ENCODE measurements around the gene ERG. TPM values are rescaled to one million over a fixed set of nuclear protein-coding genes. Genes with fewer than 3 reads are reported as not detected.

The ERG gene
- total and polyA plus RNA-seq, 4 donors, result 3.3 to 6.0 (median 4.1) TPM

GRCh38 chr21:38491536-38491935, 6.7 kb downstream of the ERG start:
- no peaks in the 10 kb centered on the region for H3K9me3 ChIP-seq (ENCODE audit: control insufficient read depth in 4 of 4, low read length in 3 of 4)
- no peaks in the 10 kb centered on the region for H3K4me1 ChIP-seq (ENCODE audit: control insufficient read depth in 4 of 4, insufficient read depth in 4 of 4, low read length in 3 of 4)
- DNase-seq (ENCODE audit: low spot score), result no peak
- H3K36me3 ChIP-seq (ENCODE audit: control insufficient read depth in 4 of 4, insufficient read depth in 3 of 4, low read depth in 1 of 4, low read length in 3 of 4), result peaks cover 0 to 2% (median 0%) of the 10 kb centered on the region in 4 donors
- H3K27me3 ChIP-seq (ENCODE audit: control insufficient read depth in 4 of 4, insufficient read depth in 4 of 4, low read length in 3 of 4), result peaks cover 0 to 8% (median 3%) of the 10 kb centered on the region in 4 donors
- H3K9ac ChIP-seq (ENCODE audit: low read depth in 1 of 2, low read length in 2 of 2), result no peak overlapping the region
- peak overlapping the region in 1 of 2 donors; percentile 5 for H3K27ac ChIP-seq (ENCODE audit: low read depth in 1 of 2, low read length in 2 of 2)
- no peak overlapping the region for H3K4me3 ChIP-seq (ENCODE audit: low read depth in 1 of 3, low read length in 3 of 3)
- WGBS, result 70% methylated on average over 5 of the region's 5 CpGs
- TF ChIP-seq NR2F2 (IDR thresholded peaks at IDR 0.05), result peak; percentile 90
- no peak for TF ChIP-seq JUND (IDR thresholded peaks at IDR 0.05)
- no peak for TF ChIP-seq MAX (IDR thresholded peaks at IDR 0.05)
- no peak for TF ChIP-seq HNF4A (conservative IDR thresholded peaks at IDR 0.05)
- no peak for TF ChIP-seq RXRA (IDR thresholded peaks at IDR 0.05)
- no peak for TF ChIP-seq ATF3 (IDR thresholded peaks at IDR 0.05)

- Histone ChIP-seq H3K27ac (ENCODE audit: low read depth in 1 of 2, low read length in 2 of 2) (no peak overlapping the region), H3K9ac (ENCODE audit: low read depth in 1 of 2, low read length in 2 of 2) (no peak overlapping the region), H3K9me3 (ENCODE audit: control insufficient read depth in 4 of 4, low read length in 3 of 4) (no peaks in the 10 kb centered on the region), H3K36me3 (ENCODE audit: control insufficient read depth in 4 of 4, insufficient read depth in 3 of 4, low read depth in 1 of 4, low read length in 3 of 4) (peaks cover 0 to 2% (median 0%) of the 10 kb centered on the region in 4 donors), H3K4me1 (ENCODE audit: control insufficient read depth in 4 of 4, insufficient read depth in 4 of 4, low read length in 3 of 4) (peaks cover 0 to 2% (median 0%) of the 10 kb centered on the region in 4 donors), H3K4me3 (ENCODE audit: low read depth in 1 of 3, low read length in 3 of 3) (no peak overlapping the region), H3K27me3 (ENCODE audit: control insufficient read depth in 4 of 4, insufficient read depth in 4 of 4, low read length in 3 of 4) (peaks cover 0 to 8% (median 3%) of the 10 kb centered on the region in 4 donors)
- 68% methylated on average over 12 of the region's 12 CpGs for WGBS
- TF ChIP-seq FOXA2 (IDR thresholded peaks at IDR 0.05), result no peak
- TF ChIP-seq EGR1 (IDR thresholded peaks at IDR 0.05; ENCODE audit: low read depth in 2 of 2), result no peak
- TF ChIP-seq RAD21 (IDR thresholded peaks at IDR 0.05), result no peak
- TF ChIP-seq CTCF (IDR thresholded peaks at IDR 0.05; ENCODE audit: low read depth, low read length, missing input control), result no peak
- no peak for TF ChIP-seq MAX (IDR thresholded peaks at IDR 0.05)
- TF ChIP-seq GABPA (IDR thresholded peaks at IDR 0.05 in 1 of 2, conservative IDR thresholded peaks at IDR 0.05 in 1 of 2), result no peak
- no peak for DNase-seq (ENCODE audit: low spot score)
Observed at GRCh38 chr21:38490411-38491020, 7.8 kb downstream of the ERG start.

- Histone ChIP-seq H3K4me1 (ENCODE audit: control insufficient read depth in 4 of 4, insufficient read depth in 4 of 4, low read length in 3 of 4) (peaks cover 0 to 2% (median 0%) of the 10 kb centered on the region in 4 donors), H3K36me3 (ENCODE audit: control insufficient read depth in 4 of 4, insufficient read depth in 3 of 4, low read depth in 1 of 4, low read length in 3 of 4) (peaks cover 0 to 2% (median 0%) of the 10 kb centered on the region in 4 donors), H3K4me3 (ENCODE audit: low read depth in 1 of 3, low read length in 3 of 3) (no peak overlapping the region), H3K9me3 (ENCODE audit: control insufficient read depth in 4 of 4, low read length in 3 of 4) (no peaks in the 10 kb centered on the region), H3K9ac (ENCODE audit: low read depth in 1 of 2, low read length in 2 of 2) (no peak overlapping the region), H3K27ac (ENCODE audit: low read depth in 1 of 2, low read length in 2 of 2) (no peak overlapping the region), H3K27me3 (ENCODE audit: control insufficient read depth in 4 of 4, insufficient read depth in 4 of 4, low read length in 3 of 4) (peaks cover 0 to 8% (median under 1%) of the 10 kb centered on the region in 4 donors)
- WGBS, result 66% methylated on average over 6 of the region's 6 CpGs
- DNase-seq (ENCODE audit: low spot score), result no peak
- no peak for TF ChIP-seq GABPA (IDR thresholded peaks at IDR 0.05 in 1 of 2, conservative IDR thresholded peaks at IDR 0.05 in 1 of 2)
- TF ChIP-seq SP1 (IDR thresholded peaks at IDR 0.05), result no peak
- no peak for TF ChIP-seq FOXA1 (IDR thresholded peaks at IDR 0.05)
- TF ChIP-seq CTCF (IDR thresholded peaks at IDR 0.05; ENCODE audit: low read depth, low read length, missing input control), result no peak
- no peak for TF ChIP-seq HNF4G (IDR thresholded peaks at IDR 0.05)
- TF ChIP-seq ZBTB33 (IDR thresholded peaks at IDR 0.05), result no peak
- TF ChIP-seq TAF1 (conservative IDR thresholded peaks at IDR 0.05), result no peak
- TF ChIP-seq REST (IDR thresholded peaks at IDR 0.05), result no peak
- TF ChIP-seq FOXA2 (IDR thresholded peaks at IDR 0.05), result no peak
- no peak for TF ChIP-seq EGR1 (IDR thresholded peaks at IDR 0.05; ENCODE audit: low read depth in 2 of 2)
Observed at GRCh38 chr21:38489729-38490128, 8.5 kb downstream of the ERG start.
